Activated T-cell treated with anti-CD3 and anti-CD28 coated beads, Interleukin-2, amount 50 U/mL, for 4 hours (primary cell): ENCODE data around the gene LUC7L3. TPM values are rescaled to one million over a fixed set of nuclear protein-coding genes. Genes with fewer than 3 reads are reported as not detected.
A peak's percentile ranks its signal among the peaks of the same experiment; 100 is the strongest.
"Not testable (repeated sequence)": the region's sequence is repeated elsewhere in the genome, so short reads cannot be mapped to it uniquely, and the experiment has no call there.

ENCODE experiments used
- ATAC-seq, 2 donors: fragments of 200-7000 bp; cut with Tn5 transposase; one replicate each; pipeline ENCODE4 v1.10.0; 2021
- DNase-seq: peaks from one replicate; pipeline ENCODE4 v3.0.0-alpha.2; 2020
- H3K27me3 Mint-ChIP-seq: one replicate; pipeline ENCODE4 v1.8.0; 2021; ENCODE audit warnings: low read depth, mixed read lengths
- H3K36me3 Mint-ChIP-seq: one replicate; pipeline ENCODE4 v1.8.0; 2022; ENCODE audit warnings: mixed read lengths; ENCODE audit not compliant: insufficient read depth
- H3K4me1 Mint-ChIP-seq: one replicate; pipeline ENCODE4 v1.8.0; 2021; ENCODE audit warnings: low read depth, mixed read lengths
- H3K4me3 Mint-ChIP-seq: one replicate; pipeline ENCODE4 v1.8.0; 2021; ENCODE audit warnings: mild to moderate bottlenecking, moderate library complexity, mixed read lengths
- H3K9me3 Mint-ChIP-seq: one replicate; pipeline ENCODE4 v1.8.0; 2021; ENCODE audit warnings: mixed read lengths
- total RNA-seq, 3 donors: library from RNA; stranded (reverse); gene quantifications; one replicate each; pipeline ENCODE4 v1.2.1, GENCODE V29; 2021

Gene LUC7L3
- total RNA-seq, 3 donors from 2014 or later: 99.8 to 108 (median 100) TPM

GRCh38 chr17:50691550-50692447 lies 27.6 kb upstream of the LUC7L3 start:
- DNase-seq: no peak
- Mint-ChIP-seq H3K4me1 (no peaks in the 10 kb centered on the region), H3K27me3 (no peaks in the 10 kb centered on the region), H3K9me3 (no peaks in the 10 kb centered on the region), H3K36me3 (peaks cover 18% of the 10 kb centered on the region), H3K4me3 (no peak overlapping the region)
- no peak for ATAC-seq

- no peak for ATAC-seq
- peaks cover 23% of the 10 kb centered on the region for H3K36me3 Mint-ChIP-seq
- DNase-seq: no peak
- H3K4me1 Mint-ChIP-seq: peaks cover under 1% of the 10 kb centered on the region
- no peaks in the 10 kb centered on the region for H3K9me3 Mint-ChIP-seq
- no peaks in the 10 kb centered on the region for H3K27me3 Mint-ChIP-seq
- H3K4me3 Mint-ChIP-seq: no peak overlapping the region
Measured at GRCh38 chr17:50692448-50693035, 26.9 kb upstream of the LUC7L3 start.

GRCh38 chr17:50693036-50693682 lies 26.2 kb upstream of the LUC7L3 start:
- no peak for DNase-seq
- H3K27me3 Mint-ChIP-seq: no peaks in the 10 kb centered on the region
- H3K9me3 Mint-ChIP-seq: no peaks in the 10 kb centered on the region
- peaks cover 5% of the 10 kb centered on the region for H3K4me1 Mint-ChIP-seq
- ATAC-seq: no peak
- no peak overlapping the region for H3K4me3 Mint-ChIP-seq
- peaks cover 23% of the 10 kb centered on the region for H3K36me3 Mint-ChIP-seq

GRCh38 chr17:50696365-50696879 lies 23.0 kb upstream of the LUC7L3 start:
- Mint-ChIP-seq H3K36me3 (peaks cover 35% of the 10 kb centered on the region), H3K4me1 (peaks cover 13% of the 10 kb centered on the region), H3K27me3 (no peaks in the 10 kb centered on the region), H3K4me3 (no peak overlapping the region), H3K9me3 (no peaks in the 10 kb centered on the region)
- no peak for ATAC-seq
- DNase-seq: no peak

- Mint-ChIP-seq H3K4me3 (no peak overlapping the region), H3K9me3 (no peaks in the 10 kb centered on the region), H3K27me3 (no peaks in the 10 kb centered on the region), H3K4me1 (peaks cover 15% of the 10 kb centered on the region), H3K36me3 (peaks cover 35% of the 10 kb centered on the region)
- ATAC-seq (no peak), DNase-seq (no peak)
Measured at GRCh38 chr17:50697062-50697461, 22.3 kb upstream of the LUC7L3 start.

GRCh38 chr17:50697663-50698272 lies 21.6 kb upstream of the LUC7L3 start:
- Mint-ChIP-seq H3K36me3 (peaks cover 33% of the 10 kb centered on the region), H3K4me3 (no peak overlapping the region), H3K27me3 (no peaks in the 10 kb centered on the region), H3K9me3 (no peaks in the 10 kb centered on the region), H3K4me1 (peaks cover 15% of the 10 kb centered on the region)
- DNase-seq (no peak), ATAC-seq (no peak)

- H3K9me3 Mint-ChIP-seq: no peaks in the 10 kb centered on the region
Measured at GRCh38 chr17:50699410-50699809, 20.0 kb upstream of the LUC7L3 start.

GRCh38 chr17:50703162-50703561 lies 16.2 kb upstream of the LUC7L3 start:
- H3K4me3 Mint-ChIP-seq: no peak overlapping the region
- no peaks in the 10 kb centered on the region for H3K9me3 Mint-ChIP-seq
- no peaks in the 10 kb centered on the region for H3K27me3 Mint-ChIP-seq
- DNase-seq: no peak
- H3K4me1 Mint-ChIP-seq: peaks cover 42% of the 10 kb centered on the region
- H3K36me3 Mint-ChIP-seq: peaks cover 25% of the 10 kb centered on the region
- ATAC-seq: no peak

More at GRCh38 chr17:50699410-50699809, 20.0 kb upstream of the LUC7L3 start:
- ATAC-seq (no peak), DNase-seq (no peak)
- H3K36me3 Mint-ChIP-seq: peaks cover 38% of the 10 kb centered on the region
- peaks cover 27% of the 10 kb centered on the region for H3K4me1 Mint-ChIP-seq
- no peaks in the 10 kb centered on the region for H3K27me3 Mint-ChIP-seq
- H3K4me3 Mint-ChIP-seq: no peak overlapping the region

- Mint-ChIP-seq H3K27me3 (no peaks in the 10 kb centered on the region), H3K36me3 (peaks cover 13% of the 10 kb centered on the region), H3K4me1 (peaks cover 50% of the 10 kb centered on the region), H3K4me3 (peak within 1 kb of the TSS; percentile 96), H3K9me3 (no peaks in the 10 kb centered on the region)
- DNase-seq (peak; percentile 88), ATAC-seq (peak; percentile 85 to 89)
Measured at GRCh38 chr17:50707289-50708049, 11.9 kb upstream of the LUC7L3 start, which contains the start of gene ANKRD40. TSS of gene ANKRD40 (minus strand) at chr17:50707914. CDS start at chr17:50707654, 260 bp downstream.

- peaks cover 2% of the 10 kb centered on the region for H3K27me3 Mint-ChIP-seq
- ATAC-seq (peak in 1 of 2 donors; percentile 2), DNase-seq (no peak)
- no peaks in the 10 kb centered on the region for H3K9me3 Mint-ChIP-seq
- peak overlapping the region; percentile 96 for H3K4me3 Mint-ChIP-seq
- peaks cover 47% of the 10 kb centered on the region for H3K4me1 Mint-ChIP-seq
- peaks cover 10% of the 10 kb centered on the region for H3K36me3 Mint-ChIP-seq
Measured at GRCh38 chr17:50708050-50709000, 11.1 kb upstream of the LUC7L3 start.

- H3K9me3 Mint-ChIP-seq, DNase-seq, ATAC-seq, H3K27me3 Mint-ChIP-seq, H3K36me3 Mint-ChIP-seq: not testable (repeated sequence)
- H3K4me3 Mint-ChIP-seq: peak overlapping the region; percentile 96
- H3K4me1 Mint-ChIP-seq: peaks cover 39% of the 10 kb centered on the region
Measured at GRCh38 chr17:50709053-50709452, 10.3 kb upstream of the LUC7L3 start.

- Mint-ChIP-seq H3K27me3 (peaks cover 2% of the 10 kb centered on the region), H3K9me3 (no peaks in the 10 kb centered on the region), H3K4me1 (peaks cover 37% of the 10 kb centered on the region), H3K4me3 (no peak overlapping the region), H3K36me3 (peaks cover 2% of the 10 kb centered on the region)
- ATAC-seq (no peak), DNase-seq (no peak)
Measured at GRCh38 chr17:50710025-50710424, 9.4 kb upstream of the LUC7L3 start.
